Measurements from ENCODE around the gene TENT5C. TPM values are rescaled to one million over a fixed set of nuclear protein-coding genes. Genes with fewer than 3 reads are reported as not detected.

The TENT5C gene
- total RNA-seq, 4 donors from 2014 or later: 1.9 to 4.3 (median 2.8) TPM

DNA sequence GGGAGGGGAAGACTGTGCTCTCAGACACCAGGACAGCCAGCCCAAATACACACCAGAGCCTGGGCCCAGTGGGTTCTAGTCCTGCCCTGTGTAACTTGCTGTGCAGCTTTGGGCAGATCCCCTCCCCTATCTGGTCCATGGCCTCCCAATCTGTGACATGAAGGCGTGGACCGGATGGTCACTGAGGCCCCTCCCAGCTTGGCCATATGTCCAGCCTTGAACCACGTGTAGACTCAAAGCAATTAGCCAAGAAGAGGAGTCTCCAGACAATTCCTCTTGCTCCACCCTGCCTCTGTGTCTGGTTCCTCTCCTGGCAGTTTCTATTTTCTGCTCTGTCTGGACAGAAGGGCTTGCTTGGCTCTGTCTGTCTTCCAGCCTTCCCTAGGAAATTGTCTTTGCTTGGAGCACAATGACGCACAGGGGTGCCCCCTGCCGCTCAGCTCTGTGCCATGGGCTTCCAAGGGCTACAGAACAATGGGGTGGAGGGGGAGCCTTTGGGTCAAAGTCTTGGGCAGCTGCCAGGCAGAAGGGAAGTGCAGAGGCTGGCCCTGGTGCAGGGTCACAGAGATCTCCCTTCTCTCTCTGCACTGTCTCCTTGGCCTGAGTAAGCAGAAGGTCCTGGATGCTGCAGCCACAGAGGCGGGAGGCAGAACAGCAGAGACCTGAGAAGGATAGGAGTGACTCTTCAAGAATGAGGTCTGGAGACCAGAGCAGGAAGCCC lies 66.1 kb downstream of the TENT5C start:
- TF ChIP-seq, protein P1, sequence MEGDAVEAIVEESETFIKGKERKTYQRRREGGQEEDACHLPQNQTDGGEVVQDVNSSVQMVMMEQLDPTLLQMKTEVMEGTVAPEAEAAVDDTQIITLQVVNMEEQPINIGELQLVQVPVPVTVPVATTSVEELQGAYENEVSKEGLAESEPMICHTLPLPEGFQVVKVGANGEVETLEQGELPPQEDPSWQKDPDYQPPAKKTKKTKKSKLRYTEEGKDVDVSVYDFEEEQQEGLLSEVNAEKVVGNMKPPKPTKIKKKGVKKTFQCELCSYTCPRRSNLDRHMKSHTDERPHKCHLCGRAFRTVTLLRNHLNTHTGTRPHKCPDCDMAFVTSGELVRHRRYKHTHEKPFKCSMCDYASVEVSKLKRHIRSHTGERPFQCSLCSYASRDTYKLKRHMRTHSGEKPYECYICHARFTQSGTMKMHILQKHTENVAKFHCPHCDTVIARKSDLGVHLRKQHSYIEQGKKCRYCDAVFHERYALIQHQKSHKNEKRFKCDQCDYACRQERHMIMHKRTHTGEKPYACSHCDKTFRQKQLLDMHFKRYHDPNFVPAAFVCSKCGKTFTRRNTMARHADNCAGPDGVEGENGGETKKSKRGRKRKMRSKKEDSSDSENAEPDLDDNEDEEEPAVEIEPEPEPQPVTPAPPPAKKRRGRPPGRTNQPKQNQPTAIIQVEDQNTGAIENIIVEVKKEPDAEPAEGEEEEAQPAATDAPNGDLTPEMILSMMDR (IDR thresholded peaks at IDR 0.05): no peak
- no peak for TF ChIP-seq POLR2A (IDR thresholded peaks at IDR 0.05)
- DNase-seq (ENCODE audit: low spot score in 2 of 2): peak in 1 of 2 donors; percentile 84
- intact Hi-C loops (cut with DNase I; ENCODE audit: low total_unique reads): no loop called here
- no peak overlapping the region for H3K4me3 ChIP-seq (ENCODE audit: low read depth, poor library complexity, severe bottlenecking)
- WGBS, 2 donors: 55 to 69% methylated on average over 6 of the region's 6 CpGs

DNA sequence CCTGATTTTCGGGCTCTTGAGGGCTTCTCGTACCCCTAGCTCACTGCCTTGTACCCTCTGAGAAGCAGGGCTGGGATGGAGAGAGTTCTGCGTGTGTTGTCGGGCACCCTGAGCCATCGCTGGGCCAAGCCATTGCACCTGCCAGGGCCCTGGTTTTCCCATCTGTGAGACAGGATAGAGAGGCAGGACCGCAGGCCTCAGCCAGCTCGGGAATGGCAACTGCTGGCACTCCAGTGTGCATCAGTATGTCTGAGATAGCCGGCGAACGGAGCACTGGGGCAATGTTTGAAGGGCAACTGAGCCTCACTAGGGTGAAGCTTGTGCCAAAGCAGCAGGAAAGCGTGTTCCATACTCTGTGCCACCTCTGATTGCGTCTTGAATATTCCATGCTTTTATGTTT lies 66.9 kb downstream of the TENT5C start:
- no peak for TF ChIP-seq POLR2A (IDR thresholded peaks at IDR 0.05)
- TF ChIP-seq, protein P1 (IDR thresholded peaks at IDR 0.05): no peak
- DNase-seq (ENCODE audit: low spot score in 2 of 2): peak in 1 of 2 donors; percentile 45
- 95 to 96% methylated on average over 12 of the region's 12 CpGs for WGBS, 2 donors
- intact Hi-C loops (cut with DNase I; ENCODE audit: low total_unique reads): no loop called here
- no peak overlapping the region for H3K4me3 ChIP-seq (ENCODE audit: low read depth, poor library complexity, severe bottlenecking)

- intact Hi-C loops (cut with DNase I; ENCODE audit: low total_unique reads): no loop called here
- WGBS, 2 donors: 72 to 76% methylated on average over 2 of the region's 2 CpGs
- H3K4me3 ChIP-seq (ENCODE audit: low read depth, poor library complexity, severe bottlenecking): no peak overlapping the region
- no peak for TF ChIP-seq POLR2A (IDR thresholded peaks at IDR 0.05)
- TF ChIP-seq, protein P1 (IDR thresholded peaks at IDR 0.05): no peak
- no peak for DNase-seq (ENCODE audit: low spot score in 2 of 2)
Observed at GRCh38 chr1:117673405-117673804, 67.6 kb downstream of the TENT5C start.

DNA sequence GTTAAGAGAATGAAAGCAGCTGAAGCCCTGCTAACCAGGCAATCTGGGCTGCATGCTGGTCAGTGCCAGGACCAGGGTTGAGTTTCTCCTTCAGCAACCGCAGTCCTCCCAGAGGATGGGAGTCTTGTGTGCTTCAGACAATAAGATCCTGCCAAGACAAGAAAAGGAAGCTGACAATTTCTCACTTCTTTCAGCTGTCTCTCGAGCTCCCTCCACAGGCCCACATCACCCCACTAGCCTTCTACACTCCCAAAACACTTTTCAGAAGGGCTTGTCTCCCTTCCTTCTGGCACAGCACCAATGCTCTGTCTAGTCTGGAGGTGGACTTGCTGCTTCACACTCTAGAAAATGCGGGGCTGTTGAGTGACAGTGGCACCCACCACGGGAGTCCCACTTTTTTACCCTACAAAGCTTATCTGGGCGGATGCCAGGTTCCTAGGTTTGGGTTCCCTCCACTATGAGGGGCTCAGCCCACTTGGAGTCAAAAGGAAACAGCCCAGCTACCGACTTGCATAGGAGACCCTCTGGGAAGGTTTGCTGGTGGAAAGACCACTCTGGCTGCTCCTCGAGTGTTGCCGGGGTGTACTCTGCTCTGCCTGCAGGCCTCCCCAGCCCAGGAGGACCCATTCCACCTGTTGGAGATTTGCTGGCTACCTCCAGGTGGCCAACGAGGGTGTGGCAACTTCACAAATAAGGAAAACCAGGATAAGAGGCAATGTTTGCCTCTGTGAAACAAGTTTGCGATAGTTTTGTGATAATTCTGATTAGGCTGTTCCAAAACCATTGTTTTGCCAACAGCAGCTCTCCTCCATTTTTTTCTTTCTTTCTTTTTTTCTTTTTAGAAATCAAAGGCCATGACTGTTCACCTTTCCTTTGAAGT lies 68.9 kb downstream of the TENT5C start:
- H3K4me3 ChIP-seq (ENCODE audit: low read depth, poor library complexity, severe bottlenecking): no peak overlapping the region
- DNase-seq (ENCODE audit: low spot score in 2 of 2): no peak
- TF ChIP-seq, protein P1 (IDR thresholded peaks at IDR 0.05): no peak
- no peak for TF ChIP-seq POLR2A (IDR thresholded peaks at IDR 0.05)
- intact Hi-C loops (cut with DNase I; ENCODE audit: low total_unique reads): no loop called here
- 74 to 79% methylated on average over 7 to 10 of the region's 10 CpGs for WGBS, 2 donors

DNA sequence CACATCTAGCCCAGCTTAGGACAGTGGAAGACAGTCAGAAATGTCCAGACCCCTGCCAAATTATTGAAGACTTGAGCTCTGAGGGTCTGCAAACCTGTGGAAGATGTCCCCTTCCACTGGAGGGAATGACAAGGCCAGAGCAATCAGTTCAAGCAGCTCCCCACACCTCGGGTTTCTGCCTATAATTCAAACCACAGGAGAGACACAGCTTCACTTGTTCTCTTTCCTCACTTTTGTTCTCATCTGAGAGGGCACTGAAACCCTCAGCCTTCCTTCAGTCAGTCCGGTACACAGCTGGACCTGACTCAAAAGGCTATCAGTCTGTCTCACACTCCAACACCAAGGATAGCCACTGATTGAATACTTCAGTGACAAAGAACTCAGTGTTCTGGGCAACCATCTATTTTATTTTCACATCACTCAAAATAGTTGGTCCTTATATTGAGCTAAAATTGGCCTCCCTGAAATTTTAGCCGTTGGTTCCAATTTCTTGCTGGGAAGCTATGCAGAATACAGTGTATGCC lies 70.1 kb downstream of the TENT5C start:
- 74 to 75% methylated on average over 3 of the region's 3 CpGs for WGBS, 2 donors
- no peak for TF ChIP-seq POLR2A (IDR thresholded peaks at IDR 0.05)
- TF ChIP-seq, protein P1 (IDR thresholded peaks at IDR 0.05): no peak
- no peak for DNase-seq (ENCODE audit: low spot score in 2 of 2)
- intact Hi-C loops (cut with DNase I; ENCODE audit: low total_unique reads): no loop called here
- H3K4me3 ChIP-seq (ENCODE audit: low read depth, poor library complexity, severe bottlenecking): no peak overlapping the region
